AG09309 (cell line): ENCODE results near the gene MTERF4.
A peak's percentile ranks its signal among the peaks of the same experiment; 100 is the strongest.
"Not testable (repeated sequence)": the region's sequence is repeated elsewhere in the genome, so short reads cannot be mapped to it uniquely, and the experiment has no call there.

Experiments used
- DNase-seq: peaks from one replicate; pipeline ENCODE4 v3.0.0-alpha.2; 2010; ENCODE audit warnings: low read depth
- H3K4me3 ChIP-seq: 2 replicates; pipeline ENCODE4 v1.5.1; 2011; ENCODE audit warnings: mild to moderate bottlenecking, low read depth, low read length, moderate library complexity; ENCODE audit not compliant: control insufficient read depth
- TF ChIP-seq, protein P1 (sequence below): IDR thresholded peaks from 2 replicates; pipeline ENCODE4 v1.5.1; 2011; ENCODE audit warnings: mild to moderate bottlenecking, low read depth, low read length, inconsistent platforms; ENCODE audit not compliant: insufficient read depth, control insufficient read depth; ENCODE audit errors: missing control alignments

Gene MTERF4

DNA sequence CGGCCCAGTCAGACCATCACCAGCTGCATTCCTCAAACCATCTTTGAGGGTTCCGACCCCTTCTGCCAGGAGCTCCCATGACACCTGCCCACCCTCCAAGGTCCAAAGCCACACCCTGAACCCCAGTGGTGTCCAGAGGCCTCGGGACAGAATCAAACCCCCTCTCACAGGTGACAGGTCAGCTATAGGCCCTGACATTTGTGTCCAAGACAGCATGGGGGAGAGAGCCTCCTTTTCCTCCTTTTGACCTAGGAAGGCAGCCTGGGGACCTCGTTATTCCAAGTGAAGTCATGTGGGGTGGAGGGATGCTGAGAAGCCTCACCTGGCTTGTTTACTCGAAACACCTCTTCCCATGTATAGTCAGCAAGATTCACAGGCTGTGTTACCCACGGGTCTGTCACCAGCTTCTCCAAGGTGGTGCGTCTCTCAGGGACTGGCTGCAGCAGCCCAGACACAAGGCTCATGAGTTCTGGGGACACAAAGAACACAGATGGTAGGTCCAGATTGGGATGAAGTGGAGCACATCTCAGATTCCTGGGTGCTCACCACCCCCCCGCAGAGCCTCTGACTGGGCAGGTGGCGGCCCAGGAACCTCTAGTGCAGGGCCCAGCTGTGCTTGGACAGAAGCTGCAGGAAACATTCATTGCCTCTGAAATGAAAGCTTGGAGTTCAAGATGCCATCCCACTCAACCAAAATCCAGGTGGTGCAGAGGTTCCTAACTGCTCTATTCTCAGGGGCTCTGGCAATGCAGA is 5.1 kb upstream of the MTERF4 start:
- TF ChIP-seq, protein P1, sequence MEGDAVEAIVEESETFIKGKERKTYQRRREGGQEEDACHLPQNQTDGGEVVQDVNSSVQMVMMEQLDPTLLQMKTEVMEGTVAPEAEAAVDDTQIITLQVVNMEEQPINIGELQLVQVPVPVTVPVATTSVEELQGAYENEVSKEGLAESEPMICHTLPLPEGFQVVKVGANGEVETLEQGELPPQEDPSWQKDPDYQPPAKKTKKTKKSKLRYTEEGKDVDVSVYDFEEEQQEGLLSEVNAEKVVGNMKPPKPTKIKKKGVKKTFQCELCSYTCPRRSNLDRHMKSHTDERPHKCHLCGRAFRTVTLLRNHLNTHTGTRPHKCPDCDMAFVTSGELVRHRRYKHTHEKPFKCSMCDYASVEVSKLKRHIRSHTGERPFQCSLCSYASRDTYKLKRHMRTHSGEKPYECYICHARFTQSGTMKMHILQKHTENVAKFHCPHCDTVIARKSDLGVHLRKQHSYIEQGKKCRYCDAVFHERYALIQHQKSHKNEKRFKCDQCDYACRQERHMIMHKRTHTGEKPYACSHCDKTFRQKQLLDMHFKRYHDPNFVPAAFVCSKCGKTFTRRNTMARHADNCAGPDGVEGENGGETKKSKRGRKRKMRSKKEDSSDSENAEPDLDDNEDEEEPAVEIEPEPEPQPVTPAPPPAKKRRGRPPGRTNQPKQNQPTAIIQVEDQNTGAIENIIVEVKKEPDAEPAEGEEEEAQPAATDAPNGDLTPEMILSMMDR: no peak
- H3K4me3 ChIP-seq: no peak overlapping the region
- no peak for DNase-seq

DNA sequence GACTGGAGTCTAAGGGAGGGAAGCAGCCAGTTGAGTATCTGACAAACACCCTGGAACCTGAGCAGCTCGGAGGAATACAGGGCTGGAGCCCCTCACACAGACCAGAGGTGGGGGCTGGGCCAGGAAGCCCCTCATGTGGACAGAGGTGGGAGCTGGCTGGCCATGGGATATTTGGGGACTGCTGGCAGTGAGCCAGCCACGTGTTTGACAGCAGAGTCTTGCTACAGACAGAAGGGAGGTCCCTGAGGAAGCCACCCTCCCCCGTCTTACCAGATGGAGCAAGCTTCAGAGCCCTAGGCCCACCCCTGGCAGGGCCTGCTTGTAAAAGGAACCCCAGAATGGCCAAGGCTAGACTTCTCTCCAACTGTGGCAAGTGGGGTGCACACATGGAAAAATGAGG is 3.6 kb upstream of the MTERF4 start:
- H3K4me3 ChIP-seq: no peak overlapping the region
- DNase-seq: no peak
- TF ChIP-seq, protein P1: no peak

DNA sequence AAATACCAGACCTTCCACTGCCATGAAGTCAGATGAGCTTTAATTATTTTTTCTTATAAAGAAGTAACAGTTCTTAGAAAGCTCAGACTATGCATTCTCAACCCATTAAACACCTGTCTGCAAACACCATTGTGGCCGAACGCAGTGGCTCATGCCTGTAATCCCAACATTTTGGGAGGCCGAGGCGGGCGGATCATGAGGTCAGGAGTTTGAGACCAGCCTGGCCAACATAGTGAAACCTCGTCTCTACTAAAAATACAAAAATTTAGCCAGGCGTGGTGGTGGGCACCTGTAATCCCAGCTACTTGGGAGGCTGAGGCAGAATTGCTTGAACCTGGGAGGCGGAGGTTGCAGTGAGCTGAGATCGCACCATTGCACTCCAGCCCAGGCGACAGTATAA is 2.5 kb upstream of the MTERF4 start:
- H3K4me3 ChIP-seq, DNase-seq: not testable (repeated sequence)

DNA sequence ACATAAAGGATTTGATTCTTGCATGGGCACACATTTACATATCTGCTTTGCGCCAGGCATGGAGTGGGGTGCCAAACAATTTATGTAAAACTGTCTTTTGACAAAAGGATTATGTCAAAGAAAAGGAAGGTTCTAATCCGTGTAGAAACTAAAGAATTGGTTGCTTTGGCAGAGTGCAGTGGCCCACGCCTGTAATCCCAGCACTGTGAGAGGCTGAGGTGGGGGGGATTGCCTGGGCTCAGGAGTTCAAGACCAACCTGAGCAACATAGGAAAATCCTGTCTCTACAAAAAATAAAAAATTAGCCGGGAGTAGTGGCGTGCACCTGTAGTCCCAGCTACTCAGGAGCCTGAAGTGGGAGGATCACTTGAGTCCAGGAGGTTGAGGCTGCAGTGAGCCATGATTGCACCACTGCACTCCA is 1.1 kb upstream of the MTERF4 start:
- DNase-seq: no peak

DNA sequence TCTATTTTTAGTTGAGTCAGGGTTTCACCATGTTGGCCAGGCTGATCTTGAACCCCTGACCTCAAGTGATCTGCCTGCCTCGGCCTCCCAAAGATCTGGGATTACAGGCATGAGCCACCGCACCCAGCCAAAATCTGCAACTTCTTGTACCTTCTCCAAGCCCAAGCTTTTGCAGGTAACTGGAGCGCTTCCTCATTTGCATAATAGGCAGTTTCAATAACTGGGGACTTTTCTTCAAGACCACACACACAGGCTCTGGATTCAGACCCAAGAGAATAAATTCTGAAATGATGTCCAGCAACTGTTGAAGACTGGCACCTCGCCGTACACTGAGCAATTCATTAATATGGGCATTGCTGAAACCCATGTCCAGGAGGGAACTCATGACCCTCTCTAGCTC is 2.8 kb downstream of the MTERF4 start:
- TF ChIP-seq, protein P1: no peak
- DNase-seq: no peak
- no peak overlapping the region for H3K4me3 ChIP-seq

More for the DNA sequence above, 1.1 kb upstream of the MTERF4 start:
- TF ChIP-seq, protein P1: no peak
- peak overlapping the region; percentile 76 for H3K4me3 ChIP-seq

DNA sequence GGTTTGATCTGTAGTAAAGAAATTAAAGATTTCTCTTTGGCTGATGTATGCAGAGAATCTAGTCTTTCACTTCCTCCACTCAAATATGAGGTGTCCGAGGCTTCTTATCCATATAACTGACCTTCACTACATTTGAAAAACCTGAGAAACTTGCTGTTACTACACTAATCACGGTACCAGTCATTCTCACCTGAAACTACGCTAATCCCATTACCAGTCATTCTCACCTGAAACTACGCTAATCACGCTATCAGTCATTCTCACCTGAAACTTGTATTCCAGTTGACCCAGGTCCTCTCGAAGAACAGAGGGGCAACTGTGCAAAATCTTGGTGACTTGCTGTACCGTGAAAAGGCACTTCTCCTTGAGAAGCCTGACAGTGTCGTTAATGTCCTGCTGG is 5.1 kb downstream of the MTERF4 start:
- TF ChIP-seq, protein P1: no peak
- no peak for DNase-seq
- H3K4me3 ChIP-seq: no peak overlapping the region

DNA sequence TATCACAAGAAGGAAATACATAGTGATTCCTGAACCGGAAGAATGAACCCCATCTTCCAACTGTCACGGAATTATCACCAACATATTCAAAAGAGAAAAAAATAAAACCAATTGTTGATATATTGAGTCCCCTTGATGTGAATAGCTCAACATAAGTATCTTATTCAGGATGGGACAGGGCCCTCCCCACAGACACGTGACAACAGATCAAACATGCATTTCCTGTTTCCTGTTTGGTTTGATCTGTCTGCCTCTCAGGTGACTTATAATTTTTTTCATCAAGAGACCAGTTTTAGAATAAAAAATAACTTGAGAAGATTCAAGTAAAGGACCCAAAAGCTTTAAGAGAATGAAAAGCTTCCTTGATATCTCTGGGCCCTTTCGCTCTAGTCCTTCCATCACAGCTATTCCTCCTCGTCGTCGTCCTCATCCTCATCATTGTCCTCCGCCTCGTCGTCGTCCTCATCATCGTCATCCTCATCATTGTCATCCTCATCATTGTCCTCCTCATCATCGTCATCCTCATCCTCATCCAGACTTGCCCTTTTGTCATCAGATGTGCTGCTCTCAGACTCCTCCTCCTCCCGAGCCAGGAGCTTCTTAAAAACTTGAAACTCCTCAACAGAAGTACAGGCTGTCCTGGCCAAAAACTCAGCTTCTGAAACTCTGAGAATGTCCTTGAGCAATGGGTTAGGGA is 6.3 kb downstream of the MTERF4 start:
- H3K4me3 ChIP-seq: no peak overlapping the region
- TF ChIP-seq, protein P1: no peak
- no peak for DNase-seq
